IMR-90 (cell line): Measurements from ENCODE around the gene PCDHGA10.
"Not testable (repeated sequence)": the region's sequence is repeated elsewhere in the genome, so short reads cannot be mapped to it uniquely, and the experiment has no call there.

Experiments
- CEBPB ChIP-seq: IDR thresholded peaks from 2 replicates; pipeline ENCODE4 v1.6.1; 2012; ENCODE audit warnings: low read depth, low read length, improper control_type of control experiment
- CHD1 ChIP-seq: IDR thresholded peaks from 2 replicates; pipeline ENCODE4 v1.6.1; 2012; ENCODE audit warnings: low read depth, low read length, improper control_type of control experiment
- CTCF ChIP-seq: conservative IDR thresholded peaks from 2 replicates; pipeline ENCODE4 v1.5.1; 2012; ENCODE audit warnings: mild to moderate bottlenecking, low read depth, low read length, improper control_type of control experiment
- ELK1 ChIP-seq: fragments of 150-350 bp; IDR thresholded peaks from 2 replicates; pipeline ENCODE4 v1.6.1; 2016; ENCODE audit warnings: low read depth, mild to moderate bottlenecking, low read length, moderate library complexity, borderline replicate concordance
- POLR2A ChIP-seq: IDR thresholded peaks from 2 replicates; pipeline ENCODE4 v1.6.1; 2012; ENCODE audit warnings: mild to moderate bottlenecking, low read depth, low read length
- RAD21 ChIP-seq: IDR thresholded peaks from 2 replicates; pipeline ENCODE4 v1.6.1; 2012; ENCODE audit warnings: low read length, improper control_type of control experiment
- RFX5 ChIP-seq: IDR thresholded peaks from 2 replicates; pipeline ENCODE4 v1.8.0; 2012; ENCODE audit warnings: low read depth, mild to moderate bottlenecking, low read length, moderate library complexity
- TF ChIP-seq, protein P1 (sequence below): fragments of 150-350 bp; IDR thresholded peaks from 2 replicates; pipeline ENCODE4 v1.6.1; 2017; ENCODE audit warnings: mild to moderate bottlenecking, antibody characterized with exemption, low read length, low read depth

DNA sequence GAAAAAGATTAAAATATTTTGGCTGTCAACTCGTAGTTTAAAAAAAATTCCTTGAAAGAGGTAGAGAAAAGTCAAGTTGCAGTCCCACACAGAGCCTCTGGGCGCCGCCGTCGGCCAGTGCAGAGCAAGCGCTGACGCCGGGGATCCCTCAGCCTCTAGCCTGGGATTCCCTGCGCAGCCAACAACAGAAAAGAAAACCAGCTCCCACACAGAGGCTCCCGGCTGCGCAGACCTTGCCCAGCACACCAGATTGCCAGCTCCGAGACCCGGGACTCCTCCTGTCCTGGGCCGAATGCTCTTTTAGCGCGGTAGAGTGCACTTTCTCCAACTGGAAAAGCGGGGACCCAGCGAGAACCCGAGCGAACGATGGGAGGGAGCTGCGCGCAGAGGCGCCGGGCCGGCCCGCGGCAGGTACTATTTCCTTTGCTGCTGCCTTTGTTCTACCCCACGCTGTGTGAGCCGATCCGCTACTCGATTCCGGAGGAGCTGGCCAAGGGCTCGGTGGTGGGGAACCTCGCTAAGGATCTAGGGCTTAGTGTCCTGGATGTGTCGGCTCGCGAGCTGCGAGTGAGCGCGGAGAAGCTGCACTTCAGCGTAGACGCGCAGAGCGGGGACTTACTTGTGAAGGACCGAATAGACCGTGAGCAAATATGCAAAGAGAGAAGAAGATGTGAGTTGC is 4.8 kb downstream of the PCDHGA10 start, which contains the start of gene PCDHGB7:
- TF ChIP-seq RFX5, POLR2A, CEBPB, ELK1, CHD1: not testable (repeated sequence)
- TF ChIP-seq CTCF, result peak; percentile 77
- peak; percentile 84 for TF ChIP-seq RAD21
- TF ChIP-seq, protein P1, sequence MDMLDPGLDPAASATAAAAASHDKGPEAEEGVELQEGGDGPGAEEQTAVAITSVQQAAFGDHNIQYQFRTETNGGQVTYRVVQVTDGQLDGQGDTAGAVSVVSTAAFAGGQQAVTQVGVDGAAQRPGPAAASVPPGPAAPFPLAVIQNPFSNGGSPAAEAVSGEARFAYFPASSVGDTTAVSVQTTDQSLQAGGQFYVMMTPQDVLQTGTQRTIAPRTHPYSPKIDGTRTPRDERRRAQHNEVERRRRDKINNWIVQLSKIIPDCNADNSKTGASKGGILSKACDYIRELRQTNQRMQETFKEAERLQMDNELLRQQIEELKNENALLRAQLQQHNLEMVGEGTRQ, result not testable (repeated sequence)
